Ishikawa (cell line): ENCODE results near the gene RNF114.

Experiments used
- CEBPB ChIP-seq: IDR thresholded peaks from 2 replicates; pipeline ENCODE4 v1.6.1; 2012
- CREB1 ChIP-seq: IDR thresholded peaks from 2 replicates; pipeline ENCODE4 v1.6.1; 2012; ENCODE audit warnings: low read depth
- EP300 ChIP-seq: IDR thresholded peaks from 2 replicates; pipeline ENCODE4 v1.6.1; 2012; ENCODE audit warnings: borderline replicate concordance
- FOXM1 ChIP-seq: IDR thresholded peaks from 2 replicates; pipeline ENCODE4 v1.6.1; 2012; ENCODE audit warnings: low read depth, borderline replicate concordance

DNA sequence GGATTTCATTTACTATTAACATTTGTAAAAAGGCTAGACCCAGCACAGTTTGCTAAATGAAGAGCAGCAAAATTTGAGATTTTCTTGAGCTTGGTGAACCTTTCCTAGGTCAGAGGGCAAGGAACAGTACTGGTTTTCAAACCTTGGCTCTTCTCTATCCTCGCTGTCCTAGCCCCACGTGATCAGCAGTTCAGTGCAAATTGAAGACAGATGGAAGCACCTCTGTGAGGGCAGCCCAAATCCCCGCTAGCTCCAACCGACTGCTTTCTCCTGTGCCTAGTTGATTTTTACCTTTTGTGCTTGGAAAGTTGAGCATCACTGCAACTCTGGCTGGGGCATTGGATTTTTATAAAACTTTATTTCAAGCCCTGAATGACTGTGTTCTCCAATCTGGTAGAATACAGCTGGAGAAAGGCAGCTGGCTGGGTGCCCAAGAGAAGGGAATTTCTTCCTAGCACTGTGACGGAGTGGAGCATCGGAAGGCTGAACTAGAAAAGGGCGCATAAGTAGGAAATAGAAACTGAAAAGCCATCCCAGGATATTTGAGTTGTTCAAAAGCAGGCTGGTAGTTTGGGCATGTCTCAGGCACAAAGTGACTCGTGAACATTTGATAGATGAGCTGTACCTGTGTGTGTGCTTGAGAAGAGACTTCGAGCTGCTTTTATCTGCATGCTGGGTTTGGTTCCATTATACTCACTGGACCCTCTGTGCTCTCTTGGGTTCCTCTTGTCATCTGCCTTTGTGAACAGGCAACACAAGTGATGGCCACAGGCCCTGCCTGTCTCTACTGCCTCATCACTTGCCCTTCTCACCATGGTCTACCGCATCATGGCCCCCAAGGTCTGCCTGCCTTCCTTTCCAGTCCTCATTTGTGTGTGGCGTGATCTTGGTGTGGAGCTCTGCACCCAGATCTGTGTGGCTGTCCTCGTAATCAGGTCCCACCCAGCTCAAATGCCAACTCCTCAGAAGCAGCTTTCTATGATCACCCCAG, 2.3 kb downstream of the RNF114 start:
- TF ChIP-seq FOXM1 (no peak), EP300 (no peak), CREB1 (no peak), CEBPB (no peak)
